ENCODE results near the gene PROSER2.

Gene PROSER2, protein sequence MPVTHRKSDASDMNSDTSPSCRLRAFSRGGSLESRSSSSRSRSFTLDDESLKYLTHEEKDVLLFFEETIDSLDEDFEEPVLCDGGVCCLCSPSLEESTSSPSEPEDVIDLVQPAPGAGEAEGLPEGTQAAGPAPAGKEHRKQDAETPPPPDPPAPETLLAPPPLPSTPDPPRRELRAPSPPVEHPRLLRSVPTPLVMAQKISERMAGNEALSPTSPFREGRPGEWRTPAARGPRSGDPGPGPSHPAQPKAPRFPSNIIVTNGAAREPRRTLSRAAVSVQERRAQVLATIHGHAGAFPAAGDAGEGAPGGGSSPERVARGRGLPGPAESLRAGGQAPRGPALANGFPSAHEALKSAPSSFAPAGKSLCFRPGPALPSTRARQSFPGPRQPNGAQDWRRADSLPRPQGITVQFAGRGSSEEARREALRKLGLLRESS

DNA sequence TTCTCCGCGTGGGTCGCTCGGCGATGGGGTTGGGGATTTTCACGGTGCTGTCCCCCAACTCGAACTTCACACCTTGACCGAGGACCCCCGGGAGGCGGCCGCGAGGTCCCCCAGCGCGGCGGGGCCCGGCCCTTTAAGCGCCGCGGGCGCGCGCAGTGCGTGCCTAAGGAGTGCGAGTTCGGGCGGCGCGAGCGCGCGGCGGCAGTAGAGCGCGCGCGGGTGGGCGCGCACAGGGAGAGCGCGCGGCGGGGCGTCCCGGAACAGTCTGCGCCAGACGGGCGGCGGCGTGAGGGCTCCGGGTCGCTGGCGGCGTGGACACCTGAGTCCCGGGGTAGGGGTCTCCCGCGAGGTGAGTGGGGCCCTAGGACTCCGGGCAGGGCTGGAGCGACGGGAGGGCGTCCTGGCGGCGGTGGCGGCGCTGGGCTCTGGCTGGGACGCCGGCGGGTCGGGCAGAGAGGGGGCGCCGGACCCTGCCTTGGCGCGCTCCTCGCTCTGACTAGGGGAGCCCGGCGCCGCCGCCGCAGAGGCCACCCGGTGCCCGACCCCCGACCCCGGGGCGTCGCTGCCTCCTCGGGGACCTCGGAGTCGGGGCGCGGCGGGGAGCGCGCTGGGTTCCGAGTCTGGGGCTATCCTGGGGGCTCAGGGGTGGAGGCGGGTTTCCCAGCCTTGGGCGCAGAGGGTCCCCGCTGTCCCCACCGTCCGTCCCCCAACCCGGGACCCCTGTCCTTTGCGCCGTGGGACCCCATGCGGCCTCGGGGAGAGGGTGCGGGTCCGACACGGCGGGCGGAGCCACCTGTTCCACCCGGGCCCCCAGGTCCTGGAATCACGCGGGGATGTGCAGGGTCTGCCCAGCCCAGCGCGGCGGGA lies at the start of gene PROSER2:
PROSER2 (plus strand) TSS at position 235 of the 867 bp plus-strand sequence. CDS start 28,722 bp downstream, outside the sequence.
- H3K27me3 ChIP-seq (ENCODE audit: control insufficient read depth, insufficient read depth, low read length) = peaks cover 14% of the 10 kb centered on the region
- no peaks in the 10 kb centered on the region for H3K4me1 ChIP-seq (ENCODE audit: control insufficient read depth, insufficient read depth, low read length)
- H3K9ac ChIP-seq (ENCODE audit: low read depth, low read length) = no peak within 1 kb of the TSS
- H3K4me3 ChIP-seq (ENCODE audit: low read depth, low read length) = peak within 1 kb of the TSS; percentile 59
- no peaks in the 10 kb centered on the region for H3K36me3 ChIP-seq (ENCODE audit: control insufficient read depth, insufficient read depth, low read length)
- no peaks in the 10 kb centered on the region for H3K9me3 ChIP-seq (ENCODE audit: control insufficient read depth, insufficient read depth, low read length)

DNA sequence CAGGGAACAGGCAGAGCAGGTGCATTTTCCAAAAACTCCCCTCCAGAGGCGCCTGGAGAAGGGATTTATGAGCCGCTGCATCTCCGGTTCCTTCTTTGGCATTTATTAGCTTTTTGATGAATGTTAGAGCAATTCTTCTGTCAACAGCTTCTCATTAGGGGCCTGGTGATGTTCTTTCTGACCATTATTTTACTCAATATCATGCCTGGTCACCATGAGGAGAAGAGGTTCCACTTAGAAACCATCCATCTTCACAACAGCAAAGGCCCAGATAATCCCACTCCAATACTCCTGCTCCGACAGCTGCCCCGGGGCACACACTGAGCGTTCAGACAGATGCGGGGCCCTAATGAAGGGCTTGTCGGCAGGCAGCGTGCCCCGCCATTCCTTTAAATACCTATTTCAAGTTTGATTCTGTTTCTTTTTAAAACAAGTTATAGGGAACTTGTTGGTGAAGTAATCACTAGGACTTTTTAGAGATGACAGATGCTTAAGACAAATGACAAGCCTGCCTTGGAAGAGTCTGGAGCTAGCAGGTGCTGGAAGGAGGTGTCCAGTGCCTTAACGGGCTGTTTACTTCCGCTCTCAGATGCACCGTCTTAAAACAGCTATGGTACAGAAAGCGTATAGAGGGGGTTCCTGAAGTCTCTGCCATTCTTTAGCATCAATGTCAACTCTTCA lies 49.3 kb upstream of the PROSER2 start:
- no peaks in the 10 kb centered on the region for H3K9me3 ChIP-seq (ENCODE audit: control insufficient read depth, insufficient read depth, low read length)

DNA sequence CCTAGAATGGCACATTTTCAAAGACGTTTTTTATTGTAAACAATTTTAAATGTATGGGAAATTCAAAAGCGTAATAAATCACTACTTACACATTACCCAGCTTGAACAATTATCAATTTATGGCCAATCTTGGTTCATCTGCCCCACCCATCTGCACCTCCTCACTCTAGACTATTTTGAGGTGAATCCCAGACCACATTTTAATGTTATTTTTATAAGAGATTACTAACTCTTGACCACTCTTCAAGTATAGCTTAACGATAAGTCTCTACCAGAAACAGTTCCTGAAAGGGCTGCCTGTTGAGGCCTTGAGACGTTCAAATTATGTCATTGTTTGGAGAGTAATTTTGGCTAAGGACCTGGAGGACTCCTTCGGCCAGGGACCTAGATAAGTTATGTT lies 47.7 kb upstream of the PROSER2 start:
- Histone ChIP-seq H3K9me3 (ENCODE audit: control insufficient read depth, insufficient read depth, low read length) (no peaks in the 10 kb centered on the region), H3K27me3 (ENCODE audit: control insufficient read depth, insufficient read depth, low read length) (no peaks in the 10 kb centered on the region), H3K4me1 (ENCODE audit: control insufficient read depth, insufficient read depth, low read length) (no peaks in the 10 kb centered on the region), H3K9ac (ENCODE audit: low read depth, low read length) (no peak overlapping the region), H3K4me3 (ENCODE audit: low read depth, low read length) (no peak overlapping the region), H3K36me3 (ENCODE audit: control insufficient read depth, insufficient read depth, low read length) (no peaks in the 10 kb centered on the region)

More for the DNA sequence above, 49.3 kb upstream of the PROSER2 start:
- no peak overlapping the region for H3K4me3 ChIP-seq (ENCODE audit: low read depth, low read length)
- no peaks in the 10 kb centered on the region for H3K36me3 ChIP-seq (ENCODE audit: control insufficient read depth, insufficient read depth, low read length)
- H3K27me3 ChIP-seq (ENCODE audit: control insufficient read depth, insufficient read depth, low read length) = no peaks in the 10 kb centered on the region
- no peaks in the 10 kb centered on the region for H3K4me1 ChIP-seq (ENCODE audit: control insufficient read depth, insufficient read depth, low read length)
- no peak overlapping the region for H3K9ac ChIP-seq (ENCODE audit: low read depth, low read length)

DNA sequence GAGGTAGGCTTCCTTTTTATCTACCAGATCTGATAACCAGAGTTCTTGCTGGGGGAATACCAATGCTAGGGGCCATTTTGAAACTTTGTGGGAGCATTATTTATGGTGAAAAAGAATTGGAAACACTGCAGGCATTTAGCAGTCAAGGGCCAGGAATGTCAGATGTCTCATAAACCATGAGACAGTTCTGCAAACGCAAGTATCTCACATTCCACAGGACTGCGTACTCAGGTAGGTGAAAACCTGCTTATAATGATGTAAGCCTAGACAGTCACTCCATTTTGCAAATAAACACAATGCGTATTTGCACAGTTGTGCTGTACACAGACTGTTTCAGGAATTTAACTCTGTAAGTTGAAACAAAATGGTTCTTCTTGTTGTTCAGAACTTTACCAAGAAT lies 47.1 kb upstream of the PROSER2 start:
- H3K9ac ChIP-seq (ENCODE audit: low read depth, low read length) = no peak overlapping the region
- H3K4me1 ChIP-seq (ENCODE audit: control insufficient read depth, insufficient read depth, low read length) = no peaks in the 10 kb centered on the region

DNA sequence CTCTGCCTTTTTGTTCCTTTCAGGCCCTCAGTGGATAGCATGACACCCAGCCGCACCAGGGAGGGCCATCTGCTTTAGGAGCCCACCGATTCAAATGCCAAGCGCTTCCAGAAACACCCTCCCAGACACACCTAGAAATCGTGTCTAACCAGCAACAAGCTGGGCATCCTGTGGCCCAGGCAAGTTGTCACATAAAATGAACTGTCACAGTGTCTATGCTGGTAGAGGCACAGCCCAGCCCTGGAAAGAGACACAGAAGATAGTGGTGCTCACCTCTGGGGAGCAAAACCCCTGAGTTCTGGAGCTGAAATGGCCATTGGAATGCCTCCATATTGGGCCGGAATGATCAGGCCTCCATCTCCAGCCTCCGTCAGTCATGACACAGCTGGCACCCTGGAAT lies 42.0 kb upstream of the PROSER2 start:
- Histone ChIP-seq H3K9me3 (ENCODE audit: control insufficient read depth, insufficient read depth, low read length) (no peaks in the 10 kb centered on the region), H3K36me3 (ENCODE audit: control insufficient read depth, insufficient read depth, low read length) (no peaks in the 10 kb centered on the region), H3K9ac (ENCODE audit: low read depth, low read length) (no peak overlapping the region), H3K4me3 (ENCODE audit: low read depth, low read length) (no peak overlapping the region), H3K27me3 (ENCODE audit: control insufficient read depth, insufficient read depth, low read length) (no peaks in the 10 kb centered on the region), H3K4me1 (ENCODE audit: control insufficient read depth, insufficient read depth, low read length) (no peaks in the 10 kb centered on the region)

More for the DNA sequence above, 47.1 kb upstream of the PROSER2 start:
- H3K4me3 ChIP-seq (ENCODE audit: low read depth, low read length) = no peak overlapping the region
- H3K27me3 ChIP-seq (ENCODE audit: control insufficient read depth, insufficient read depth, low read length) = no peaks in the 10 kb centered on the region
- no peaks in the 10 kb centered on the region for H3K36me3 ChIP-seq (ENCODE audit: control insufficient read depth, insufficient read depth, low read length)
- no peaks in the 10 kb centered on the region for H3K9me3 ChIP-seq (ENCODE audit: control insufficient read depth, insufficient read depth, low read length)

DNA sequence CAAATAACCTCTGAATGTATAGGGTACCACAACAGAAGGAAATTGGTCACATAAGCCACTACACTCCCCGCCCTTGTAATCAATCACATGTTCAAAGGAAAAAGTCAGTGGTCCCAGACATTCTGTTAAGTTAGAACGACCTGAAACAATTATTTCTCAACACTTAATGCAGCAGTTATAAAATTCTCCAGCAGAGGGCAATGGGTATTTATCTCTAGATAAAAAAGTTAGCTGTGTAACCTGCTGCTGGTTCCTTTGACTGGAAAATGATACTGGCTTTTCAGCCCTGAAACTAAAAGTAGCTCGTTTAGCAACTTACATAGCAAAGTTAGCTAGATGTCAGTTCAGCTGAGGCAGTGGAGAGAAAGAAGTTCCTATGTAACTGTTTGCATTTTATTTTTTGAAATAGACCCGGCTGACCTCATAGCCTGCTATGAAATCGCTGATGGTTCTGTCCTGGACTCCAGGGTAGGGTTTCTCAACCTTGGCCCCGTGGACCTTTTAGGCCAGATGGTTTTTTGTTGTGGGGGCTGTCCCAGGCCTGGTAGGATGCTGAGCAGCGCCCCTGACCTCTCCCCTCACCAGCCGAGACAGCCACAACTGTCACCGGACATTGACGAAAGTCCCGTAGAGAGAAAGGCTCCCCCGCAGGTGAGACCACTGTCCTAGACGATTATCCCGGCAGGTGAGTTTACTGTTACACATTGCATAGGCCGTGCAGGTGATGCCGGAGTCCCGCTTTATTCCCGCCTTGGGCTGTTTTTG lies 40.2 kb upstream of the PROSER2 start:
- Histone ChIP-seq H3K9me3 (ENCODE audit: control insufficient read depth, insufficient read depth, low read length) (no peaks in the 10 kb centered on the region), H3K36me3 (ENCODE audit: control insufficient read depth, insufficient read depth, low read length) (no peaks in the 10 kb centered on the region), H3K4me3 (ENCODE audit: low read depth, low read length) (no peak overlapping the region), H3K27me3 (ENCODE audit: control insufficient read depth, insufficient read depth, low read length) (no peaks in the 10 kb centered on the region), H3K9ac (ENCODE audit: low read depth, low read length) (no peak overlapping the region), H3K4me1 (ENCODE audit: control insufficient read depth, insufficient read depth, low read length) (no peaks in the 10 kb centered on the region)

DNA sequence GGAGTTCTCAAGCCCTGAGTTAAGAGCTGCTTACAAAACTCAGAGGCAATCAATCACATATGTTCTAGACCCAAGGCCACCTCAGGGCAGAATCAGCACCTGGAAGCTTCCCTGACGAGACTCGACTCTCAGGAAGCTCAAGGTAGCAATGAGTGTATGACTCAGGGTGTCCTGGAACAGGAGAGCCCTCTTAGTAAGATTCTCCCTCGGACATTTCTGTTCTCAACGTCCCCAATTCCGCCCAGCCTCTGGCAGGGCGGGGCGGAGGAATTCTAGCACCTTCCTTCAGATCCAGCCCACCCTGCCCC lies 39.6 kb upstream of the PROSER2 start:
- Histone ChIP-seq H3K9ac (ENCODE audit: low read depth, low read length) (no peak overlapping the region), H3K9me3 (ENCODE audit: control insufficient read depth, insufficient read depth, low read length) (no peaks in the 10 kb centered on the region), H3K4me3 (ENCODE audit: low read depth, low read length) (no peak overlapping the region), H3K27me3 (ENCODE audit: control insufficient read depth, insufficient read depth, low read length) (no peaks in the 10 kb centered on the region), H3K4me1 (ENCODE audit: control insufficient read depth, insufficient read depth, low read length) (no peaks in the 10 kb centered on the region), H3K36me3 (ENCODE audit: control insufficient read depth, insufficient read depth, low read length) (no peaks in the 10 kb centered on the region)

DNA sequence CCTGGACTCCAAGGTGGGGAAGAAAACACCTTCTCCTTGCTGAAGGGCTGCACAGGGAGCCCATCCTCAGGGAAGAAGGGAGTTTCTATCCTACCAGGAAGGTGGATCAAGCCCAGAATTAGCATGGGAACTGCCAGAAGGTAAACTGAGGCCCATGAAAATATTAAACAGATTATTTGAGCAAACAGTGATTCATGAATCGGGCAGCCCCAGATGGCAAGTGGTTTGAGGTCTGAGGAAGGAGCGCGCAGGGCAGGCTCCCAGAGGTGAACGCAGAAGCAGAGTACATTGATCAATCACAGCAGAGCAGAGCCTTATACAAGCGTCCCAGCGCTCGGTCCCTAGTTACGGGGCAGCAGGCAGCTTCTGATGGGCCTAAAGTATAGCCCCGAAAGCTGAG lies 35.8 kb upstream of the PROSER2 start:
- Histone ChIP-seq H3K9ac (ENCODE audit: low read depth, low read length) (no peak overlapping the region), H3K9me3 (ENCODE audit: control insufficient read depth, insufficient read depth, low read length) (no peaks in the 10 kb centered on the region), H3K36me3 (ENCODE audit: control insufficient read depth, insufficient read depth, low read length) (no peaks in the 10 kb centered on the region), H3K27me3 (ENCODE audit: control insufficient read depth, insufficient read depth, low read length) (no peaks in the 10 kb centered on the region), H3K4me1 (ENCODE audit: control insufficient read depth, insufficient read depth, low read length) (no peaks in the 10 kb centered on the region), H3K4me3 (ENCODE audit: low read depth, low read length) (no peak overlapping the region)

DNA sequence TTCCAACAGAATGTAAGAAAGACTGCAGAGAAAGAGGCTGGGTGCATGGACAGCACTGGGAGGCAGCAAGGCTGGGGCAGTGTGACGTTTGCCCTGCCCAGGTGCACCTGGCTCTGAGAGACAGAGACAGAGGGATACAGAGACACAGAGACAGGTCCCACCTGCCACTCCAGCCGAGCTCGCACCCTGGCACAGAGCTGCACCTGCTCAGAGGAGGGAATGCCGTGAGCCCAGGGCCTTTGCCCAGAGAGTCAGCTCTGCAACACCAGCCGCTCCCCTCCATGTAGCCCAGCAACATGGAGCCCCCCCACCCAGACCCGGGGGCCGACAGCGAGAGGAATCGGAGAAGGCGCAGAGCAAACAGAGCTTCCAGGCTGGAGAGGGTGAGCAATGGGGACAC lies 35.3 kb upstream of the PROSER2 start:
- Histone ChIP-seq H3K4me1 (ENCODE audit: control insufficient read depth, insufficient read depth, low read length) (no peaks in the 10 kb centered on the region), H3K4me3 (ENCODE audit: low read depth, low read length) (no peak overlapping the region), H3K9me3 (ENCODE audit: control insufficient read depth, insufficient read depth, low read length) (no peaks in the 10 kb centered on the region), H3K27me3 (ENCODE audit: control insufficient read depth, insufficient read depth, low read length) (no peaks in the 10 kb centered on the region), H3K9ac (ENCODE audit: low read depth, low read length) (no peak overlapping the region), H3K36me3 (ENCODE audit: control insufficient read depth, insufficient read depth, low read length) (no peaks in the 10 kb centered on the region)

DNA sequence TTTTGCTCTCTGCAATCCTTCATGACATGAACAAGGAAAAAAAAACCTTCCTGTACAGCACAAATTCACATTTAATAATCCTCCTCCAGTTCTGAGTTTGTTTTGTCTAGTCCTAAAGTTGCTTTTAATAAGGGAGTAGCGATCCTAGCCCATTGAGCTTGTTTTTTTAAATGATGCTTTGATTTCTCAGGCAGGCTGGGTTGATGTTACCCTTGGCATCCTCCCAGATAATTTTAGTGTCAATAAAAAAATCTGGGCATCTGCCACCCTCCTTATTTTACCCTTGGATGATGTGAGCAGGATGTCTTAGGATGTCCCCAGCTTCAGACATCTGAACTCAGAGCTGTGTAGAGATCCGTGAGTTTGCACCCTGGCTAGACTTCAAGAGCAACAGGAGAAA lies 33.9 kb upstream of the PROSER2 start:
- Histone ChIP-seq H3K27me3 (ENCODE audit: control insufficient read depth, insufficient read depth, low read length) (no peaks in the 10 kb centered on the region), H3K4me1 (ENCODE audit: control insufficient read depth, insufficient read depth, low read length) (no peaks in the 10 kb centered on the region), H3K4me3 (ENCODE audit: low read depth, low read length) (no peak overlapping the region), H3K9me3 (ENCODE audit: control insufficient read depth, insufficient read depth, low read length) (no peaks in the 10 kb centered on the region), H3K36me3 (ENCODE audit: control insufficient read depth, insufficient read depth, low read length) (no peaks in the 10 kb centered on the region), H3K9ac (ENCODE audit: low read depth, low read length) (no peak overlapping the region)

DNA sequence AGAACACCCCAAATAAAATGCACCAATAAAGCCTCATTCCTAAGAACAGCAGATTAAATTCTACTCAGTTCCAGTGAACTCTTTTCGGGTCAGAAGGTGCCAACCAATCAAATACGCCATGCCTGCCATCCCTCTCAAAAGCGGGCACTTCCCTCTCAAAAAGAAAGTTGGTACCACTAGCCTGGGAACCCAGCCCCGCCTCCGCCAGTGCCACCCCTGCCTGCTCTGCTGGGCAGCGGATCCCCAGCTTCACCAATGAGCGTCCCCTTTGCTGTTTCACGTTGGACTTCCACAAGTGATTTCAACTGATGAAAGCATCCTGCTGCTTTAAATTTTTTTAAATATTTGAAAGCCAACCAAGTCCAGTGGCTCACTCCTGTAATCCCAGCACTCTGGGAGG lies 33.2 kb upstream of the PROSER2 start:
- no peaks in the 10 kb centered on the region for H3K27me3 ChIP-seq (ENCODE audit: control insufficient read depth, insufficient read depth, low read length)
- no peaks in the 10 kb centered on the region for H3K9me3 ChIP-seq (ENCODE audit: control insufficient read depth, insufficient read depth, low read length)
- no peak overlapping the region for H3K4me3 ChIP-seq (ENCODE audit: low read depth, low read length)
- no peak overlapping the region for H3K9ac ChIP-seq (ENCODE audit: low read depth, low read length)
- no peaks in the 10 kb centered on the region for H3K4me1 ChIP-seq (ENCODE audit: control insufficient read depth, insufficient read depth, low read length)
- H3K36me3 ChIP-seq (ENCODE audit: control insufficient read depth, insufficient read depth, low read length) = no peaks in the 10 kb centered on the region

Measured in iPS-15b (cell line).